A549 (cell line): ENCODE data around the gene KCTD18.

ENCODE experiments used
- CTCF ChIP-seq: fragments of >200 bp; sonication (Bioruptor Twin); formaldehyde crosslinking; IDR thresholded peaks from 3 replicates; pipeline ENCODE4 v1.5.1; 2016
- HMGXB4 ChIP-seq: fragments of 250-450 bp; sonication (Bioruptor Pico); IDR thresholded peaks from 2 replicates; pipeline ENCODE4 v1.5.0; 2021; ENCODE audit warnings: mild to moderate bottlenecking, moderate library complexity, borderline replicate concordance
- HOXA7 ChIP-seq: fragments of 250-450 bp; sonication (Bioruptor Pico); IDR thresholded peaks from 2 replicates; pipeline ENCODE4 v1.5.0; 2020; ENCODE audit warnings: mild to moderate bottlenecking, moderate library complexity
- JUN ChIP-seq, 2 experiments: fragments of >200 bp; sonication (Bioruptor Twin); formaldehyde crosslinking; IDR thresholded peaks; 2 replicates in 1 of 2; 3 replicates in 1 of 2; pipeline ENCODE4 v1.6.1; 2016 to 2017
- KDM1A ChIP-seq: fragments of 200-600 bp; sonication (generic); IDR thresholded peaks from 2 replicates; pipeline ENCODE4 v1.6.1; 2016; ENCODE audit warnings: low read depth, mild to moderate bottlenecking
- MAFK ChIP-seq: fragments of 450-650 bp; IDR thresholded peaks from 2 replicates; pipeline ENCODE4 v1.6.1; 2014; ENCODE audit not compliant: partially characterized antibody
- MAZ ChIP-seq: fragments of 150-350 bp; IDR thresholded peaks from 2 replicates; pipeline ENCODE4 v1.6.1; 2014; ENCODE audit warnings: antibody characterized with exemption, low read depth, low read length, borderline replicate concordance
- NPAS2 ChIP-seq: fragments of 250-450 bp; sonication (Bioruptor Pico); IDR thresholded peaks from 2 replicates; pipeline ENCODE4 v1.8.0; 2022; ENCODE audit warnings: mild to moderate bottlenecking, moderate library complexity, borderline replicate concordance
- PHF8 ChIP-seq: fragments of 200-600 bp; sonication (generic); IDR thresholded peaks from 2 replicates; pipeline ENCODE4 v1.6.1; 2016; ENCODE audit warnings: low read depth, mild to moderate bottlenecking, antibody characterized with exemption, moderate library complexity, borderline replicate concordance
- RCOR1 ChIP-seq: fragments of 150-350 bp; IDR thresholded peaks from 2 replicates; pipeline ENCODE4 v1.6.1; 2014; ENCODE audit warnings: antibody characterized with exemption, low read length, low read depth
- SMC3 ChIP-seq: fragments of >200 bp; sonication (Bioruptor Twin); formaldehyde crosslinking; IDR thresholded peaks from 3 replicates; pipeline ENCODE4 v1.6.1; 2018; ENCODE audit warnings: inconsistent platforms
- USF2 ChIP-seq: fragments of 450-650 bp; IDR thresholded peaks from 2 replicates; pipeline ENCODE4 v1.6.1; 2014; ENCODE audit warnings: antibody characterized with exemption
- ZC3H11A ChIP-seq: fragments of 450-650 bp; IDR thresholded peaks from 2 replicates; pipeline ENCODE4 v1.6.1; 2014; ENCODE audit warnings: antibody characterized with exemption, mild to moderate bottlenecking

- TF ChIP-seq CTCF = no peak
- TF ChIP-seq MAZ = no peak
- TF ChIP-seq USF2 = no peak
- no peak for TF ChIP-seq HOXA7 (CRISPR knock-in tag)
- TF ChIP-seq MAFK = no peak
- no peak for TF ChIP-seq KDM1A
- TF ChIP-seq HMGXB4 = no peak
- TF ChIP-seq JUN (IDR thresholded peaks at IDR 0.05) = no peak
- no peak for TF ChIP-seq SMC3
- no peak for TF ChIP-seq NPAS2 (CRISPR knock-in tag)
- TF ChIP-seq PHF8 = no peak
- TF ChIP-seq RCOR1 = no peak
- no peak for TF ChIP-seq ZC3H11A
Observed at GRCh38 chr2:200439981-200440380, 69.9 kb downstream of the KCTD18 start.
